OCI-LY3 (cell line): ENCODE data around the gene SEC22A.

Source experiments
- CTCF ChIP-seq: fragments of 200-600, 300-600 bp; sonication (generic); IDR thresholded peaks from 2 replicates; pipeline ENCODE4 v1.5.1; 2014; ENCODE audit warnings: antibody characterized with exemption, low read length, low read depth
- EZH2phosphoT487 ChIP-seq: fragments of 200-600 bp; shearing (Covaris generic); IDR thresholded peaks from 2 replicates; pipeline ENCODE4 v1.6.1; 2018; ENCODE audit warnings: antibody characterized with exemption, mixed run types, low read depth

DNA sequence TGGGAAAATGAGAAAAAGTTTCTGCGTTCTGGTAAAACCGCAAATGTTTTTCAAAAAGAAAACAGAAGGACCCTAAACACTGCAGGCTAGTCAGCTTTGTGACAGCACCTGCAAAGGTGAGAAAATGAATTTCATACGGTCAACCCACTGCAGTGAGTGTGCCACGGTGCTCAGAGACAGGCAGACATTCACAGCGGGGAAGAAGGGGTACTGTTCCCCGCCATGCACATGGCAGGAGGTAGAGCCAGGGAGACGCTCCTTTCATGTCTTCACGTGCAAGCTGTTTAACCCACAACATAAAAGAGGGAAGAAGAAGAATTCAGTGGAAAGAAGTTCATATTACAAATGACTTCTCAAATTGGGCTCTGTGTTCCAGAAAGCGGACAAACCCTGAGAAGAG lies 109.5 kb downstream of the SEC22A start:
- TF ChIP-seq CTCF (no peak), EZH2phosphoT487 (no peak)
